H1 (cell line): Measurements from ENCODE around the gene SSR1. TPM values are rescaled to one million over a fixed set of nuclear protein-coding genes. Genes with fewer than 3 reads are reported as not detected.

Experiments
- CTCF ChIA-PET: fragments of 300-600 bp; sonication (Branson Sonifier 250); formaldehyde crosslinking; loops from one replicate; lab custom pipeline; 2021; ENCODE audit not compliant: partially characterized antibody; lab: Charles Lee
- POLR2A ChIA-PET: fragments of 300-600 bp; sonication (Branson Sonifier 250); formaldehyde crosslinking; loops from one replicate; lab custom pipeline; 2021; ENCODE audit warnings: inconsistent platforms; ENCODE audit not compliant: partially characterized antibody; lab: Charles Lee
- DNase-seq, 2 experiments: peaks; one replicate each; pipeline versions ENCODE4 v3.0.0 to v3.0.0-alpha.2; 2010 to 2022; ENCODE audit warnings: low spot score in 2 of 2, low read depth in 1 of 2, mixed read lengths in 1 of 2
- FAIRE-seq: peaks from 2 replicates; lab custom pipeline; 2011; peaks lifted over from hg19 to GRCh38; lab: Jason Lieb, UNC
- H2AFZ ChIP-seq: 2 replicates; pipeline ENCODE4 v1.8.1; 2012; ENCODE audit warnings: low read length, inconsistent platforms
- H2AK5ac ChIP-seq: 2 replicates; pipeline ENCODE4 v1.6.1; 2013; ENCODE audit warnings: low read depth, low read length
- H2BK120ac ChIP-seq: replicated peaks from 2 replicates; pipeline ENCODE3; 2013; ENCODE audit warnings: low read depth, low read length, inconsistent platforms
- H2BK12ac ChIP-seq: 2 replicates; pipeline ENCODE4 v1.6.1; 2013; ENCODE audit warnings: low read depth, low read length
- H2BK15ac ChIP-seq: 2 replicates; pipeline ENCODE4 v1.6.1; 2013; ENCODE audit warnings: low read length
- H2BK20ac ChIP-seq: 2 replicates; pipeline ENCODE4 v1.6.1; 2013; ENCODE audit warnings: low read length
- H2BK5ac ChIP-seq: 2 replicates; pipeline ENCODE4 v1.6.1; 2013; ENCODE audit warnings: low read depth, low read length
- H3K14ac ChIP-seq: 2 replicates; pipeline ENCODE4 v1.6.1; 2013; ENCODE audit warnings: inconsistent platforms; ENCODE audit not compliant: insufficient read length
- H3K18ac ChIP-seq: 2 replicates; pipeline ENCODE4 v1.6.1; 2013; ENCODE audit warnings: low read length; ENCODE audit errors: extremely low read depth
- H3K23ac ChIP-seq: 2 replicates; pipeline ENCODE4 v1.6.1; 2013; ENCODE audit warnings: inconsistent platforms; ENCODE audit not compliant: insufficient read length
- H3K23me2 ChIP-seq: 2 replicates; pipeline ENCODE4 v1.6.1; 2013; ENCODE audit warnings: low read depth, low read length
- H3K27ac ChIP-seq: 2 replicates; pipeline ENCODE4 v1.6.1; 2011; ENCODE audit warnings: low read depth, low read length, inconsistent platforms
- H3K27me3 ChIP-seq, 4 experiments: replicated peaks in 1 of 4; 1 replicate in 1 of 4; 2 replicates in 3 of 4; pipeline versions ENCODE4 v1.6.1 to v1.8.1; 2011 to 2013; ENCODE audit warnings: low read length in 3 of 4, mild to moderate bottlenecking in 3 of 4, inconsistent platforms in 2 of 4, mixed read lengths in 2 of 4, moderate library complexity in 1 of 4; ENCODE audit not compliant: control insufficient read depth in 3 of 4, insufficient read depth in 3 of 4; ENCODE audit errors: extremely low read depth in 1 of 4
- H3K36me3 ChIP-seq, 4 experiments: 2 replicates each; pipeline versions ENCODE4 v1.6.1 to v1.8.1; 2011 to 2013; ENCODE audit warnings: mild to moderate bottlenecking in 4 of 4, low read length in 3 of 4, moderate library complexity in 2 of 4, control low read depth in 1 of 4, inconsistent platforms in 1 of 4; ENCODE audit not compliant: insufficient read depth in 4 of 4, control insufficient read depth in 2 of 4
- H3K4ac ChIP-seq: replicated peaks from 2 replicates; pipeline ENCODE3; 2013; ENCODE audit warnings: low read length, low read depth, mixed read lengths, inconsistent platforms; ENCODE audit not compliant: insufficient read length
- H3K4me1 ChIP-seq, 4 experiments: replicated peaks in 1 of 4; 1 replicate in 1 of 4; 2 replicates in 3 of 4; pipeline versions ENCODE4 v1.6.1 to v1.8.1; 2011 to 2013; ENCODE audit warnings: low read length in 3 of 4, inconsistent platforms in 2 of 4, mixed read lengths in 1 of 4; ENCODE audit not compliant: insufficient read depth in 4 of 4, control insufficient read depth in 3 of 4
- H3K4me2 ChIP-seq, 2 experiments: 2 replicates each; pipeline versions ENCODE4 v1.6.1 to v1.8.1; 2011 to 2013; ENCODE audit warnings: low read depth in 2 of 2, low read length in 2 of 2, control low read depth in 1 of 2, inconsistent platforms in 1 of 2, mild to moderate bottlenecking in 1 of 2; ENCODE audit not compliant: insufficient read depth in 1 of 2
- H3K4me3 ChIP-seq, 4 experiments: fragments of 200-600, 300-600 bp in 1 of 4; sonication (generic), shearing (Covaris generic), sonication (Bioruptor Twin) in 1 of 4; 2 replicates each; pipeline versions ENCODE4 v1.5.1 to v1.8.1; 2011 to 2016; ENCODE audit warnings: low read length in 4 of 4, low read depth in 3 of 4, control low read depth in 2 of 4, inconsistent platforms in 2 of 4, mild to moderate bottlenecking in 2 of 4, mixed read lengths in 1 of 4, moderate library complexity in 1 of 4; ENCODE audit not compliant: insufficient read depth in 2 of 4; ENCODE audit errors: extremely low read depth in 1 of 4
- H3K56ac ChIP-seq: replicated peaks from 2 replicates; pipeline ENCODE3; 2013; ENCODE audit warnings: low read depth, mild to moderate bottlenecking, mixed read lengths, low read length, inconsistent platforms; ENCODE audit not compliant: insufficient read length
- H3K79me1 ChIP-seq: 2 replicates; pipeline ENCODE4 v1.6.1; 2013; ENCODE audit warnings: low read depth, low read length, control low read depth
- H3K79me2 ChIP-seq, 2 experiments: 2 replicates each; pipeline versions ENCODE4 v1.6.1 to v1.8.1; 2012 to 2013; ENCODE audit warnings: low read length in 2 of 2, mild to moderate bottlenecking in 2 of 2, inconsistent platforms in 1 of 2; ENCODE audit not compliant: insufficient read depth in 2 of 2, control insufficient read depth in 1 of 2
- H3K9ac ChIP-seq, 4 experiments: replicated peaks in 1 of 4; 1 replicate in 1 of 4; 2 replicates in 3 of 4; pipeline versions ENCODE4 v1.6.1 to v1.8.1; 2011 to 2013; ENCODE audit warnings: low read depth in 3 of 4, low read length in 3 of 4, control low read depth in 2 of 4, mild to moderate bottlenecking in 2 of 4, moderate library complexity in 2 of 4, inconsistent platforms in 1 of 4; ENCODE audit errors: extremely low read depth in 1 of 4
- H3K9me3 ChIP-seq, 2 experiments: 2 replicates each; pipeline versions ENCODE4 v1.6.1 to v1.8.1; 2012 to 2013; ENCODE audit warnings: mild to moderate bottlenecking in 2 of 2, moderate library complexity in 2 of 2, control low read depth in 1 of 2, inconsistent platforms in 1 of 2, low read depth in 1 of 2, low read length in 1 of 2, mixed read lengths in 1 of 2; ENCODE audit not compliant: insufficient read depth in 2 of 2
- H4K20me1 ChIP-seq, 2 experiments: replicated peaks in 1 of 2; 2 replicates each; pipeline versions ENCODE3 to v1.8.1; 2011 to 2013; ENCODE audit warnings: inconsistent platforms in 2 of 2, low read length in 2 of 2, mild to moderate bottlenecking in 1 of 2; ENCODE audit not compliant: insufficient read depth in 2 of 2, control insufficient read depth in 1 of 2
- H4K5ac ChIP-seq: 2 replicates; pipeline ENCODE4 v1.6.1; 2013; ENCODE audit warnings: low read length, low read depth, mixed read lengths, inconsistent platforms; ENCODE audit not compliant: insufficient read length
- H4K8ac ChIP-seq: 2 replicates; pipeline ENCODE4 v1.8.0; 2013; ENCODE audit warnings: mild to moderate bottlenecking, moderate library complexity, low read length, inconsistent platforms; ENCODE audit not compliant: insufficient read depth; ENCODE audit errors: extremely low read depth
- H4K91ac ChIP-seq: replicated peaks from 2 replicates; pipeline ENCODE3; 2013; ENCODE audit warnings: low read length, mixed read lengths, inconsistent platforms; ENCODE audit not compliant: insufficient read length
- EP300 ChIP-seq, 2 experiments: IDR thresholded peaks; 1 replicate in 1 of 2; 2 replicates in 1 of 2; pipeline ENCODE4 v1.6.1; 2011 to 2012; ENCODE audit warnings: low read depth in 2 of 2, low read length in 2 of 2, mild to moderate bottlenecking in 2 of 2, borderline replicate concordance in 1 of 2, inconsistent platforms in 1 of 2, moderate library complexity in 1 of 2
- SAP30 ChIP-seq: fragments of 300-600 bp; sonication (generic); IDR thresholded peaks from 2 replicates; pipeline ENCODE4 v1.7.1; 2012; ENCODE audit warnings: low read length, moderate library complexity, mild to moderate bottlenecking, inconsistent platforms; ENCODE audit not compliant: insufficient read depth, insufficient replicate concordance
- WGBS, 2 experiments: shearing (Covaris generic) in 1 of 2; methylation state at CpG; one replicate each; pipeline versions ENCODE4 v1.1.6 to v1.1.7; 2013 to 2015; ENCODE audit warnings: low lambda C conversion rate in 2 of 2, mixed read lengths in 2 of 2, inconsistent platforms in 1 of 2, low coverage in 1 of 2, missing lambda C conversion rate in 1 of 2; ENCODE audit not compliant: insufficient replicate concordance in 2 of 2, insufficient coverage in 1 of 2, insufficient read length in 1 of 2; ENCODE audit errors: extremely low coverage in 1 of 2, missing lambda C conversion rate in 1 of 2; 5-methylcytosine and 5-hydroxymethylcytosine counted together
- polyA plus RNA-seq, 7 experiments: library from polyadenylated mRNA; depleted of rRNA in 3 of 7; stranded (reverse) in 5 of 7; unstranded in 2 of 7; fragments of >200 nt in 5 of 7; fragments of 200-250 nt in 2 of 7; gene quantifications; 1 replicate in 5 of 7; 2 replicates in 1 of 7; 4 replicates in 1 of 7; pipeline versions ENCODE4 v1.2.1 to v1.2.3, GENCODE V29; 2011 to 2013; ENCODE audit warnings: missing spikeins in 2 of 7, mixed read lengths in 2 of 7
- total RNA-seq: library from RNA; stranded (reverse); fragmentation: NEBNext Ultra II Directional; extraction: Animal tissue kit (Norgen Biotek cat#: 25700); gene quantifications from 2 replicates; pipeline ENCODE4 v1.2.1, GENCODE V29; 2021

SSR1 gene
- total and polyA plus RNA-seq, 2 of the 8 experiments (the other 6 are each of a cell fraction or from before 2014, with no cell fraction given) = 26.6 to 117 TPM

- H2AFZ ChIP-seq = peak overlapping the region; percentile 45
These were observed 52.5 kb downstream of the SSR1 start for GRCh38 chr6:7260291-7261031.

More at GRCh38 chr6:7260291-7261031, 52.5 kb downstream of the SSR1 start:
- WGBS, 2 experiments = 50% methylated on average over 12 of the region's 13 CpGs; no CpG with 5 or more reads in 1 of the 2 experiments
- Histone ChIP-seq H4K8ac (peak overlapping the region; percentile 93), H4K91ac (peak overlapping the region; percentile 82), H2AK5ac (peak overlapping the region; percentile 43; the same call in 1 of the 2 replicates), H3K9me3 (peaks cover 3 to 8% of the 10 kb centered on the region in 2 experiments; a peak in 3 of 4 replicates), H3K23me2 (peaks cover 14% of the 10 kb centered on the region), H3K27me3 (no peaks in the 10 kb centered on the region), H2BK15ac (peak overlapping the region; percentile 92; the same call in 1 of the 2 replicates), H3K18ac (peak overlapping the region; percentile 99), H3K4ac (peak overlapping the region; percentile 45), H3K56ac (peak overlapping the region; percentile 54), H3K4me2 (peak overlapping the region; percentile 88 to 99), H2BK12ac (peak overlapping the region; percentile 96), H2BK5ac (peak overlapping the region; percentile 91), H2BK120ac (peak overlapping the region; percentile 71), H3K14ac (no peak overlapping the region), H2BK20ac (peak overlapping the region; percentile 18; the same call in 1 of the 2 replicates), H3K23ac (no peak overlapping the region), H3K36me3 (no peaks in the 10 kb centered on the region), H4K20me1 (no peaks in the 10 kb centered on the region), H3K4me3 (peak overlapping the region; percentile 50 to 70 (median 60)), H3K79me2 (no peaks in the 10 kb centered on the region), H4K5ac (peak overlapping the region; percentile 32), H3K9ac (peak overlapping the region in 3 of 4 experiments; percentile 1 to 69 (median 64); a peak in 5 of 7 replicates), H3K4me1 (peaks cover 0 to 16% (median 11%) of the 10 kb centered on the region in 4 experiments; a peak in 6 of 7 replicates), H3K27ac (peak overlapping the region; percentile 61; the same call in 1 of the 2 replicates), H3K79me1 (no peaks in the 10 kb centered on the region)
- CTCF ChIA-PET = interaction anchor here (0.8 to 3.6 kb wide), 6 partner anchors 11 to 548 kb away, joined by 3 to 36 read pairs (median 4); no protein-coding TSS in a partner anchor
- DNase-seq = no peak
- no peak for FAIRE-seq
- TF ChIP-seq SAP30 = no peak
- TF ChIP-seq EP300 (IDR thresholded peaks at IDR 0.05; ENCODE audit: borderline replicate concordance in 1 of 2, low read depth in 2 of 2, low read length in 2 of 2) = no peak
- POLR2A ChIA-PET = no interaction called here
